Measurements from ENCODE around the gene PCDHGC5. TPM values are rescaled to one million over a fixed set of nuclear protein-coding genes. Genes with fewer than 3 reads are reported as not detected.

PCDHGC5 gene
- total RNA-seq (2021) (3.4 and 3.6 TPM in 2 replicates), Bru-seq, nascent RNA (percentile 70 among the genes with signal in this experiment), BruChase-seq, experiment 1, labeled RNA remaining after a 2-hour chase (percentile 66 among the genes with signal in this experiment), BruChase-seq, experiment 2, labeled RNA remaining after a 6-hour chase (percentile 74 among the genes with signal in this experiment)
- long read RNA-seq, partial matches to known transcripts: 0 of 3 reads
- long read RNA-seq, other reads (novel, unspliced or antisense): 3 of 3 reads

DNA sequence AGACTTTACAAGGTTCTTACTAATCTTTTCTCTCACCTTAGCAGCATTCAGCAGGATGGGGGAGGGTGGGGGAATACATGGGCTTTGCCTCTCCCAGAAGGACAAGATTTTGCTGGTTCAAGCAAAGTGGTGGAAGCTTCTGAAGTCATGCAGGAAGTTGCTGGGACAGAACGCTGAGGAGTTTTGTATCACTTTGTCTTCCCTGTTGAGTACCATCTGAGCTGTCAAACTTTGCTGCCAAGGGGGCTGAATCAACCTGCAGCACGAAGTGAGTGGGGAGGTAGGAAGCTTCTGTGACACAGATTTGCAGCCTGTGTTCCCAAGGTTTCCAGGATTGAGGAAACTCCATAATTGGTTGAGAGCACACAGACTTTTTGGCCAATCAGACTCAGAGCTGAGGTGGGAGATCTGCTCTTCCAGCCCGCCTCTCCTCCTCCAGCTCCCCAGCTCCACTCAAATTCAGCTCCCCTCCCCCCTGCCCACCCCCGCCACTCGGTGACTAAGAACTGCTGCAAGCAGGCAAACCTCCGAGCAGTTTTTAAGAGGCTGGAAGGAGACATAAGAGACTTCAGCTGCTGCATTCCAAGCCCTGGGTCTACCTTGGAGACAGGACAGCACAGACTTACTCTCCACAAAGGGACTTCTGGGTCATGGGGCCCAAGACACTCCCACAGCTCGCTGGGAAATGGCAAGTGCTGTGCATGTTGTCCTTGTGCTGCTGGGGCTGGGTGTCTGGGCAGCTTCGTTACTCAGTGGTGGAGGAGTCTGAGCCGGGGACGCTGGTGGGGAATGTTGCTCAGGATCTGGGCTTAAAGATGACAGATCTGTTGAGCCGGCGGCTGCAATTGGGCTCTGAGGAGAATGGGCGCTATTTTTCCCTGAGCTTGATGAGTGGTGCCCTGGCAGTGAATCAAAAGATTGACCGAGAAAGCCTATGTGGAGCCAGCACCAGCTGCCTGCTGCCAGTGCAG, at the start of gene PCDHGC5:
Gene PCDHGC5 (plus strand): TSS at position 491 of the 971 bp plus-strand sequence. CDS start 160 bp downstream, at position 651.
- Histone ChIP-seq H3K9me3 (ENCODE audit: low read depth, low read length, poor library complexity, severe bottlenecking) (no peaks in the 10 kb centered on the region), H3K27ac (ENCODE audit: low read depth, low read length, poor library complexity, severe bottlenecking) (peak within 1 kb of the TSS; percentile 50), H3K36me3 (ENCODE audit: insufficient read depth, low read length, poor library complexity, severe bottlenecking) (peaks cover 19% of the 10 kb centered on the region), H3K27me3 (replicated peaks; ENCODE audit: insufficient read depth, low read depth, low read length, poor library complexity) (no peaks in the 10 kb centered on the region), H3K4me1 (ENCODE audit: insufficient read depth, low read length, poor library complexity, severe bottlenecking) (peaks cover 32% of the 10 kb centered on the region), H3K4me3 (ENCODE audit: low read depth, low read length, poor library complexity, severe bottlenecking) (no peak within 1 kb of the TSS)
- intact Hi-C loops (cut with micrococcal nuclease; ENCODE audit: unreplicated experiment): no loop called here
- DNase-seq (ENCODE audit: low spot score): no peak
- POLR2A ChIA-PET (ENCODE audit: low non-redundant PET): no interaction called here
- CTCF ChIA-PET: interaction anchor here (0.6 kb wide), 1 partner anchor 841 kb away, joined by 3 read pairs; no protein-coding TSS in a partner anchor
- no TSS peak for BruUV-seq (replicated peaks)
- no peak for TF ChIP-seq EZH2 (IDR thresholded peaks at IDR 0.05; ENCODE audit: borderline replicate concordance, low read depth, low read length, poor library complexity, severe bottlenecking)
- TF ChIP-seq, protein P1, sequence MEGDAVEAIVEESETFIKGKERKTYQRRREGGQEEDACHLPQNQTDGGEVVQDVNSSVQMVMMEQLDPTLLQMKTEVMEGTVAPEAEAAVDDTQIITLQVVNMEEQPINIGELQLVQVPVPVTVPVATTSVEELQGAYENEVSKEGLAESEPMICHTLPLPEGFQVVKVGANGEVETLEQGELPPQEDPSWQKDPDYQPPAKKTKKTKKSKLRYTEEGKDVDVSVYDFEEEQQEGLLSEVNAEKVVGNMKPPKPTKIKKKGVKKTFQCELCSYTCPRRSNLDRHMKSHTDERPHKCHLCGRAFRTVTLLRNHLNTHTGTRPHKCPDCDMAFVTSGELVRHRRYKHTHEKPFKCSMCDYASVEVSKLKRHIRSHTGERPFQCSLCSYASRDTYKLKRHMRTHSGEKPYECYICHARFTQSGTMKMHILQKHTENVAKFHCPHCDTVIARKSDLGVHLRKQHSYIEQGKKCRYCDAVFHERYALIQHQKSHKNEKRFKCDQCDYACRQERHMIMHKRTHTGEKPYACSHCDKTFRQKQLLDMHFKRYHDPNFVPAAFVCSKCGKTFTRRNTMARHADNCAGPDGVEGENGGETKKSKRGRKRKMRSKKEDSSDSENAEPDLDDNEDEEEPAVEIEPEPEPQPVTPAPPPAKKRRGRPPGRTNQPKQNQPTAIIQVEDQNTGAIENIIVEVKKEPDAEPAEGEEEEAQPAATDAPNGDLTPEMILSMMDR (conservative IDR thresholded peaks at IDR 0.05; ENCODE audit: low read depth, low read length): no peak

DNA sequence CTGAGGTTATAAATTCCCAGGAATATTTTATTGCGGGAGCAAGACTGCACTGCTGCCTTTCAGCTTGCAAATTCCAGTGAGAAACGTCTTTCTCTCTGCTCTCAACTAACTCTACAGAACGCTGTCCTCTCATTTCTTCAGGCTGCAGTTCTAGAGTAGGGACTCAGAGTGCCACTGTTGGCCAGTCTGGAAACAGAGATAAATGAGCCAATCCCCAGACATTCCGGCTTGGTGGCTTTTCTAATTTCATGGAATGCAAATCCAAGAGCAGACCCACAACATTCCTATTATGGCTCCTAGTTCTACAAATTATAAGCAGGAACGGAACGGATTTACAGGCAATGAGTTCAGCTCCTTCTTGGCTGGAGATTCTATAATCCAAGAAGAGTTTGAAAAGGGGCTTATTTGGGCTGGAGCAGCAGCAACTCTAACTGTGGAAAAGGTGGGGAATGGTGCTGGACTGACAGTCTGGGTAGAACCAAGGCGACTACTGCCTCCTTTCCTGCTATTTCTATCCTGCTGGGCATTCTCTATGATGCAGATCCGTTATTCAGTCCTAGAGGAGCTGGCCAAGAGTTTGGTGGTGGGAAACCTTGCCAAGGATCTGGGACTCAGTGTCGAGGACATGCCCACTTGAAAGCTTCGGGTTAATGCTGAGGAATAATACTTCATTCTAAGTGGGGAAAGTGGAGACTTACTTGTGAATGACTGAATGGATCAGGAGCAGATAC, 49.3 kb upstream of the PCDHGC5 start:
- Histone ChIP-seq H3K27me3 (replicated peaks; ENCODE audit: insufficient read depth, low read depth, low read length, poor library complexity) (no peaks in the 10 kb centered on the region), H3K4me1 (ENCODE audit: insufficient read depth, low read length, poor library complexity, severe bottlenecking) (no peaks in the 10 kb centered on the region), H3K4me3 (ENCODE audit: low read depth, low read length, poor library complexity, severe bottlenecking) (no peak overlapping the region), H3K27ac (ENCODE audit: low read depth, low read length, poor library complexity, severe bottlenecking) (no peak overlapping the region), H3K36me3 (ENCODE audit: insufficient read depth, low read length, poor library complexity, severe bottlenecking) (no peaks in the 10 kb centered on the region), H3K9me3 (ENCODE audit: low read depth, low read length, poor library complexity, severe bottlenecking) (peaks cover 11% of the 10 kb centered on the region)
- no peak for TF ChIP-seq EZH2 (IDR thresholded peaks at IDR 0.05; ENCODE audit: borderline replicate concordance, low read depth, low read length, poor library complexity, severe bottlenecking)
- TF ChIP-seq, protein P1 (conservative IDR thresholded peaks at IDR 0.05; ENCODE audit: low read depth, low read length): no peak
- DNase-seq (ENCODE audit: low spot score): no peak
- POLR2A ChIA-PET (ENCODE audit: low non-redundant PET): no interaction called here
- CTCF ChIA-PET: interaction anchor here (0.7 kb wide), 1 partner anchor 54 kb away, joined by 5 read pairs; no protein-coding TSS in a partner anchor
- BruUV-seq (replicated peaks): no TSS peak
- intact Hi-C loops (cut with micrococcal nuclease; ENCODE audit: unreplicated experiment): no loop called here

DNA sequence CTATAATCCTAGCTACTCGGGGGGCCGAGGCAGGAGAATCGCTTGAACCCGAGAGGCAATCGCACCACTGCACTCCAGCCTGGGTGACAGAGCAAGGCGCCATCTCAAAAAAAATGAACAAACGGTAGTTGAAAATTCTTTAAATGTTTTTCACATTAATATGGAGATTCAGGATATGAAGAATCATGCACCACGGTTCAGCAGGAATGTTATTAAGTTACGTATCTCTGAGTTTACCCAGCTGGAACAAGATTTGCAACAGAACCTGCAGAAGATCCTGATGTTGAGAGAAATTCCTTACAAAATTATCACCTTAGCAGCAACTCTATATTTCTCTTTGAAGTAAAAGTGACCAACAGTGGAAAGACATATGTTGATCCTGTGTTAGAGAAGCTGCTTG, 48.5 kb upstream of the PCDHGC5 start:
- H3K36me3 ChIP-seq (ENCODE audit: insufficient read depth, low read length, poor library complexity, severe bottlenecking): no peaks in the 10 kb centered on the region
- H3K27ac ChIP-seq (ENCODE audit: low read depth, low read length, poor library complexity, severe bottlenecking): no peak overlapping the region
- no TSS peak for BruUV-seq (replicated peaks)
- TF ChIP-seq, protein P1 (conservative IDR thresholded peaks at IDR 0.05; ENCODE audit: low read depth, low read length): no peak
- TF ChIP-seq EZH2 (IDR thresholded peaks at IDR 0.05; ENCODE audit: borderline replicate concordance, low read depth, low read length, poor library complexity, severe bottlenecking): no peak
- intact Hi-C loops (cut with micrococcal nuclease; ENCODE audit: unreplicated experiment): no loop called here
- ChIA-PET CTCF (no interaction called here), POLR2A (ENCODE audit: low non-redundant PET) (no interaction called here)
- H3K4me3 ChIP-seq (ENCODE audit: low read depth, low read length, poor library complexity, severe bottlenecking): no peak overlapping the region
- DNase-seq (ENCODE audit: low spot score): no peak
- H3K9me3 ChIP-seq (ENCODE audit: low read depth, low read length, poor library complexity, severe bottlenecking): peaks cover 13% of the 10 kb centered on the region
- H3K27me3 ChIP-seq (replicated peaks; ENCODE audit: insufficient read depth, low read depth, low read length, poor library complexity): no peaks in the 10 kb centered on the region
- H3K4me1 ChIP-seq (ENCODE audit: insufficient read depth, low read length, poor library complexity, severe bottlenecking): no peaks in the 10 kb centered on the region
